HCT116 (cell line): ENCODE results near the gene C1QB. TPM values are rescaled to one million over a fixed set of nuclear protein-coding genes. Genes with fewer than 3 reads are reported as not detected.

Experiments
- ATAC-seq: fragments of 200-7000 bp; cut with Tn5 transposase; 2 replicates; pipeline ENCODE4 v1.9.1; 2020; ENCODE audit warnings: mild to moderate bottlenecking, moderate library complexity
- BruUV-seq: library from RNA; stranded (reverse); fragments of 400-500 nt; replicated peaks from 2 replicates; lab custom pipeline; 2021; lab: Mats Ljungman, UMichigan
- CTCF ChIA-PET: fragments of 300-600 bp; sonication (Branson Sonifier 250); formaldehyde crosslinking; loops from one replicate; lab custom pipeline; 2021; ENCODE audit warnings: antibody characterized with exemption; lab: Charles Lee
- POLR2A ChIA-PET: fragments of 300-600, 350-600 bp; sonication (Branson Sonifier 250); formaldehyde crosslinking; loops from one replicate; lab custom pipeline; 2021; ENCODE audit warnings: antibody characterized with exemption; lab: Charles Lee
- RAD21 ChIA-PET, 2 experiments: fragments of 300-600 bp; sonication (Branson Sonifier 250); formaldehyde crosslinking; loops; one replicate each; lab custom pipeline; 2023; ENCODE audit warnings: low total read pairs in 2 of 2; ENCODE audit not compliant: uncharacterized antibody in 2 of 2, unreplicated experiment in 2 of 2, low non-redundant PET in 1 of 2; lab: Charles Lee
- DNase-seq: peaks from one replicate; pipeline ENCODE4 v3.0.0-alpha.2; 2010; ENCODE audit warnings: low read depth, low spot score
- H2AFZ ChIP-seq: fragments of 200-600 bp; shearing (Covaris generic), sonication (generic); 2 replicates; pipeline ENCODE4 v1.6.1; 2017; ENCODE audit warnings: low read depth, mixed run types, mixed read lengths, antibody characterized with exemption, low read length; ENCODE audit not compliant: poor library complexity, severe bottlenecking
- H3K27ac ChIP-seq: 2 replicates; pipeline ENCODE4 v1.5.1; 2012; ENCODE audit warnings: low read depth, low read length
- H3K27me3 ChIP-seq: fragments of 200-600 bp; sonication (generic); 2 replicates; pipeline ENCODE4 v1.6.1; 2016; ENCODE audit warnings: mixed run types, low read length, mixed read lengths; ENCODE audit not compliant: insufficient read depth
- H3K36me3 ChIP-seq, 2 experiments: fragments of 200-500 bp in 1 of 2; fragments of 200-600 bp in 1 of 2; sonication (Bioruptor generic) in 1 of 2; sonication (generic) in 1 of 2; 2 replicates each; pipeline versions ENCODE4 v1.5.1 to v1.6.1; 2014 to 2016; ENCODE audit warnings: low read length in 2 of 2, inconsistent platforms in 1 of 2, mixed read lengths in 1 of 2, mixed run types in 1 of 2; ENCODE audit not compliant: insufficient read depth in 2 of 2, control insufficient read depth in 1 of 2
- H3K4me1 ChIP-seq, 2 experiments: fragments of 200-600 bp in 1 of 2; sonication (generic) in 1 of 2; 2 replicates each; pipeline versions ENCODE4 v1.5.1 to v1.6.1; 2012 to 2017; ENCODE audit warnings: low read length in 2 of 2, inconsistent platforms in 1 of 2, mild to moderate bottlenecking in 1 of 2, mixed read lengths in 1 of 2, mixed run types in 1 of 2, moderate library complexity in 1 of 2; ENCODE audit not compliant: insufficient read depth in 2 of 2, control insufficient read depth in 1 of 2
- H3K4me2 ChIP-seq: fragments of 200-600 bp; sonication (generic); 2 replicates; pipeline ENCODE4 v1.6.1; 2017; ENCODE audit warnings: mixed run types, low read length, mixed read lengths
- H3K4me3 ChIP-seq, 2 experiments: fragments of 200-600 bp in 1 of 2; sonication (generic) in 1 of 2; replicated peaks in 1 of 2; 2 replicates each; pipeline ENCODE4 v1.5.1; 2011 to 2016; ENCODE audit warnings: low read length in 2 of 2, control low read depth in 1 of 2, low read depth in 1 of 2, mild to moderate bottlenecking in 1 of 2, mixed read lengths in 1 of 2, mixed run types in 1 of 2
- H3K79me2 ChIP-seq: fragments of 200-600 bp; sonication (generic); 2 replicates; pipeline ENCODE4 v1.6.1; 2017; ENCODE audit warnings: mild to moderate bottlenecking, mixed run types, low read length, moderate library complexity, mixed read lengths; ENCODE audit not compliant: insufficient read depth
- H3K9ac ChIP-seq: fragments of 200-600 bp; sonication (generic); 2 replicates; pipeline ENCODE4 v1.6.1; 2016; ENCODE audit warnings: low read length, mixed read lengths
- H3K9me2 ChIP-seq: fragments of 200-600 bp; sonication (generic), shearing (Covaris generic); 2 replicates; pipeline ENCODE4 v1.6.1; 2017; ENCODE audit warnings: mixed run types, mild to moderate bottlenecking, moderate library complexity; ENCODE audit not compliant: insufficient read depth
- H3K9me3 ChIP-seq, 2 experiments: fragments of 200-500 bp in 1 of 2; fragments of 200-600 bp in 1 of 2; sonication (Bioruptor generic) in 1 of 2; sonication (generic) in 1 of 2; 2 replicates each; pipeline ENCODE4 v1.6.1; 2014 to 2017; ENCODE audit warnings: low read length in 2 of 2, mixed read lengths in 2 of 2, inconsistent platforms in 1 of 2, low read depth in 1 of 2, mild to moderate bottlenecking in 1 of 2, mixed run types in 1 of 2, moderate library complexity in 1 of 2; ENCODE audit not compliant: control insufficient read depth in 1 of 2, insufficient read depth in 1 of 2
- H4K20me1 ChIP-seq: fragments of 200-600 bp; sonication (generic), shearing (Covaris generic); 2 replicates; pipeline ENCODE4 v1.6.1; 2017; ENCODE audit warnings: mixed run types, mild to moderate bottlenecking, moderate library complexity; ENCODE audit not compliant: insufficient read depth
- ATF3 ChIP-seq: IDR thresholded peaks from 2 replicates; pipeline ENCODE4 v1.6.1; 2012
- CBX3 ChIP-seq: IDR thresholded peaks from 2 replicates; pipeline ENCODE4 v1.6.1; 2012; ENCODE audit warnings: low read depth
- CEBPB ChIP-seq: IDR thresholded peaks from 2 replicates; pipeline ENCODE4 v1.6.1; 2012; ENCODE audit warnings: low read depth
- EGR1 ChIP-seq: IDR thresholded peaks from 2 replicates; pipeline ENCODE4 v1.6.1; 2012; ENCODE audit warnings: low read depth
- FOSL1 ChIP-seq: IDR thresholded peaks from 2 replicates; pipeline ENCODE4 v1.6.1; 2012; ENCODE audit warnings: low read depth
- JUND ChIP-seq: IDR thresholded peaks from 2 replicates; pipeline ENCODE4 v1.6.1; 2012
- MAX ChIP-seq: IDR thresholded peaks from 2 replicates; pipeline ENCODE4 v1.6.1; 2012
- RAD21 ChIP-seq: IDR thresholded peaks from 2 replicates; pipeline ENCODE4 v1.6.1; 2012; ENCODE audit warnings: low read depth, mild to moderate bottlenecking
- TCF7L2 ChIP-seq: IDR thresholded peaks from 2 replicates; pipeline ENCODE4 v1.7.0; 2011; ENCODE audit warnings: borderline replicate concordance, inconsistent platforms; ENCODE audit not compliant: insufficient read depth, insufficient read length; ENCODE audit errors: extremely low read depth
- YY1 ChIP-seq: IDR thresholded peaks from 2 replicates; pipeline ENCODE4 v1.6.1; 2011; ENCODE audit warnings: low read length, low read depth, moderate library complexity, mild to moderate bottlenecking; ENCODE audit not compliant: insufficient replicate concordance; ENCODE audit errors: extremely low read depth
- ZBTB33 ChIP-seq: IDR thresholded peaks from 2 replicates; pipeline ENCODE4 v1.6.1; 2011; ENCODE audit warnings: mild to moderate bottlenecking, low read length, moderate library complexity; ENCODE audit not compliant: insufficient replicate concordance; ENCODE audit errors: extremely low read depth
- ZFX ChIP-seq: fragments of 450-650 bp; IDR thresholded peaks from 2 replicates; pipeline ENCODE4 v1.6.1; 2017
- ZNF274 ChIP-seq: fragments of 200-500 bp; sonication (Bioruptor generic); IDR thresholded peaks from 2 replicates; pipeline ENCODE4 v1.6.1; 2014; ENCODE audit warnings: mild to moderate bottlenecking, low read depth, low read length, inconsistent platforms
- intact Hi-C: fragments of 100-400 bp; cut with micrococcal nuclease; formaldehyde crosslinking; loops from 2 replicates; pipeline ENCODE4 v1.10.0; 2022
- total RNA-seq: library from RNA; stranded (reverse); gene quantifications from one replicate; pipeline ENCODE4 v1.2.1, GENCODE V29; 2021; ENCODE audit not compliant: unreplicated experiment
- TF ChIP-seq, protein P1 (sequence below), 3 experiments: fragments of 200-600 bp in 1 of 3; sonication (generic) in 1 of 3; IDR thresholded peaks in 2 of 3; conservative IDR thresholded peaks in 1 of 3; 2 replicates each; pipeline ENCODE4 v1.5.1; 2012 to 2017; ENCODE audit warnings: low read depth in 2 of 3, low read length in 2 of 3, antibody characterized with exemption in 1 of 3, borderline replicate concordance in 1 of 3, control low read depth in 1 of 3, mild to moderate bottlenecking in 1 of 3, mixed read lengths in 1 of 3, mixed run types in 1 of 3, moderate library complexity in 1 of 3; ENCODE audit not compliant: insufficient read depth in 1 of 3

C1QB gene
- total RNA-seq, 1 experiment from 2014 or later = 0.32 TPM

GRCh38 chr1:22661880-22662279, 8.8 kb downstream of the C1QB start:
- H3K4me3 ChIP-seq = no peak overlapping the region
- H2AFZ ChIP-seq = no peak overlapping the region
- no peaks in the 10 kb centered on the region for H3K9me3 ChIP-seq
- ChIA-PET RAD21 (no interaction called here), CTCF (interaction anchor here (0.8 to 1.5 kb wide), 2 partner anchors 267 to 268 kb away, joined by 3 read pairs; no protein-coding TSS in a partner anchor), POLR2A (no interaction called here)
- H3K36me3 ChIP-seq = no peaks in the 10 kb centered on the region
- H4K20me1 ChIP-seq = no peaks in the 10 kb centered on the region
- TF ChIP-seq EGR1 (no peak), CEBPB (no peak), JUND (no peak), ATF3 (no peak), TCF7L2 (no peak), ZFX (no peak), FOSL1 (no peak), YY1 (no peak), RAD21 (no peak), ZNF274 (no peak), CBX3 (no peak), ZBTB33 (no peak), MAX (no peak)
- TF ChIP-seq, protein P1, sequence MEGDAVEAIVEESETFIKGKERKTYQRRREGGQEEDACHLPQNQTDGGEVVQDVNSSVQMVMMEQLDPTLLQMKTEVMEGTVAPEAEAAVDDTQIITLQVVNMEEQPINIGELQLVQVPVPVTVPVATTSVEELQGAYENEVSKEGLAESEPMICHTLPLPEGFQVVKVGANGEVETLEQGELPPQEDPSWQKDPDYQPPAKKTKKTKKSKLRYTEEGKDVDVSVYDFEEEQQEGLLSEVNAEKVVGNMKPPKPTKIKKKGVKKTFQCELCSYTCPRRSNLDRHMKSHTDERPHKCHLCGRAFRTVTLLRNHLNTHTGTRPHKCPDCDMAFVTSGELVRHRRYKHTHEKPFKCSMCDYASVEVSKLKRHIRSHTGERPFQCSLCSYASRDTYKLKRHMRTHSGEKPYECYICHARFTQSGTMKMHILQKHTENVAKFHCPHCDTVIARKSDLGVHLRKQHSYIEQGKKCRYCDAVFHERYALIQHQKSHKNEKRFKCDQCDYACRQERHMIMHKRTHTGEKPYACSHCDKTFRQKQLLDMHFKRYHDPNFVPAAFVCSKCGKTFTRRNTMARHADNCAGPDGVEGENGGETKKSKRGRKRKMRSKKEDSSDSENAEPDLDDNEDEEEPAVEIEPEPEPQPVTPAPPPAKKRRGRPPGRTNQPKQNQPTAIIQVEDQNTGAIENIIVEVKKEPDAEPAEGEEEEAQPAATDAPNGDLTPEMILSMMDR (IDR thresholded peaks at IDR 0.05 in 2 of 3, conservative IDR thresholded peaks at IDR 0.05 in 1 of 3; ENCODE audit: borderline replicate concordance in 1 of 3, insufficient read depth in 1 of 3, low read depth in 2 of 3, low read length in 2 of 3) = no peak
- DNase-seq (no peak), ATAC-seq (no peak)
- no peaks in the 10 kb centered on the region for H3K9me2 ChIP-seq
- intact Hi-C loops = no loop called here
- no peaks in the 10 kb centered on the region for H3K4me1 ChIP-seq
- no peaks in the 10 kb centered on the region for H3K79me2 ChIP-seq
- H3K27ac ChIP-seq = no peak overlapping the region
- no peak overlapping the region for H3K4me2 ChIP-seq
- no TSS peak for BruUV-seq
- peaks cover 2% of the 10 kb centered on the region; the same call in 1 of the 2 replicates for H3K27me3 ChIP-seq
- no peak overlapping the region for H3K9ac ChIP-seq
